T-helper 17 cell (primary cell): ENCODE measurements around the gene CCSER1. TPM values are rescaled to one million over a fixed set of nuclear protein-coding genes. Genes with fewer than 3 reads are reported as not detected.
"Not testable (repeated sequence)": the region's sequence is repeated elsewhere in the genome, so short reads cannot be mapped to it uniquely, and the experiment has no call there.

Source experiments
- ATAC-seq: fragments of 150-1000 bp; cut with Tn5 transposase; 2 replicates; pipeline ENCODE4 v1.10.0; 2021; ENCODE audit warnings: mild to moderate bottlenecking, moderate library complexity
- DNase-seq, 3 donors: peaks; one replicate each; pipeline versions ENCODE4 v3.0.0 to v3.0.0-alpha.2; 2020 to 2021
- H3K9me3 ChIP-seq: one replicate; pipeline ENCODE4 v1.7.0; 2013; ENCODE audit warnings: low read length, mild to moderate bottlenecking; ENCODE audit not compliant: control insufficient read depth, poor library complexity, severe bottlenecking
- H3K27ac Mint-ChIP-seq: one replicate; pipeline ENCODE4 v1.8.0; 2022; ENCODE audit warnings: mild to moderate bottlenecking, moderate library complexity, mixed read lengths
- H3K27me3 Mint-ChIP-seq: one replicate; pipeline ENCODE4 v1.8.0; 2022; ENCODE audit warnings: mixed read lengths
- H3K36me3 Mint-ChIP-seq: one replicate; pipeline ENCODE4 v1.8.0; 2022; ENCODE audit warnings: low read depth, mixed read lengths
- H3K4me1 Mint-ChIP-seq: one replicate; pipeline ENCODE4 v1.8.0; 2022; ENCODE audit warnings: mild to moderate bottlenecking, mixed read lengths
- H3K4me3 Mint-ChIP-seq: one replicate; pipeline ENCODE4 v1.8.0; 2022; ENCODE audit warnings: mild to moderate bottlenecking, moderate library complexity, mixed read lengths
- total RNA-seq, 4 donors: library from RNA in 2 of 4; stranded (reverse) in 2 of 4; gene quantifications; one replicate each; pipeline ENCODE4 v1.2.3 and lab custom pipeline; 2022 to 2026

Gene CCSER1
- total RNA-seq, 2 donors from 2014 or later = 1.7 to 3.0 TPM

DNA sequence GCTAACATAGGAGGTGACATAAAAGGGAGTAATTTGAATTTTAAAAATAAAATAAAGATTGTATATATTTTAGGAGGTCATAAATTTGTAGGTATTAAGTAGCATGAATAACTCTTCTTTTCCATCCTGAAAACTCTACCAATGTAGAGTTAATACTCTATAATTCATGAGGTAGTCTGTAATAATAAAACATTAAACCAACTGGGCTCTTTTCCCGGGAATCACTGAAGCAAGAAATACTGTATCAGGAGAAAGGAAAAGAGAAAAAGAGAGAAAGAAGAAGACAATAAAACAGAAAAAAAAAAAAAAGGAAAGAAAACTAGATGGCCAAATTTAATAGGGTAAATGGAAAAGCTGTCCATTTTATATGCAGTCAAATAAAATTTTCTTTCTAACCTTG is 984.4 kb downstream of the CCSER1 start:
- no peak overlapping the region for H3K27ac Mint-ChIP-seq
- no peaks in the 10 kb centered on the region for H3K27me3 Mint-ChIP-seq
- H3K9me3 ChIP-seq = no peaks in the 10 kb centered on the region
- no peaks in the 10 kb centered on the region for H3K4me1 Mint-ChIP-seq
- DNase-seq (no peak), ATAC-seq (no peak)
- no peak overlapping the region for H3K4me3 Mint-ChIP-seq
- H3K36me3 Mint-ChIP-seq = no peaks in the 10 kb centered on the region

DNA sequence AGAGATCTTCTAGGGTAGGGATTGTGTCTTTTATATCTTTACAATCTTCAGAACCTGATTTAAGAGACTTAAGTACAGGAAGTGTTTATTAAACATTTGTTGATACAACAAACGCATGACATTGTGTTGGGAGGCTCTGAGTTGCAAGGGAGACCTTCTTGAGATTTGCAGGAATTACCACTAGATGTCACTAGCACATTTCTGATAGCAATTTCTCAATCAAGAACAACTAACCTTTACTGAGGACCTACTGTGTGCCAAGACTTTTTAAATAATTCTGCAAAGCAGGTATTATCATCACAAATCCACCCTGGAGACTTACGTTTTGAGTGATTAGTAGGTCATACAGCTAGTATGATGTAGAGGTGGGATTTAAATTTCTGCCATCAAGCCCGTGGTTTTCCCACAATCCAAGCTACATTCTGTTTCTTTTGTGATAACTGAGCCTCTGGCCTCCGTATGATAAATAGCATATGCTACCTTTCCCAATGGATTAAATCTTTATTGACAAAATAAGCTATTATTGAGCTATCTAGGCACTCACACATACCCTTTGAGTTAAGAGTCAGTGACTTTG is 986.0 kb downstream of the CCSER1 start:
- ATAC-seq (no peak), DNase-seq (no peak)
- H3K4me1 Mint-ChIP-seq = no peaks in the 10 kb centered on the region
- H3K36me3 Mint-ChIP-seq = no peaks in the 10 kb centered on the region
- no peak overlapping the region for H3K4me3 Mint-ChIP-seq
- H3K27me3 Mint-ChIP-seq = no peaks in the 10 kb centered on the region
- no peaks in the 10 kb centered on the region for H3K9me3 ChIP-seq
- H3K27ac Mint-ChIP-seq = no peak overlapping the region

DNA sequence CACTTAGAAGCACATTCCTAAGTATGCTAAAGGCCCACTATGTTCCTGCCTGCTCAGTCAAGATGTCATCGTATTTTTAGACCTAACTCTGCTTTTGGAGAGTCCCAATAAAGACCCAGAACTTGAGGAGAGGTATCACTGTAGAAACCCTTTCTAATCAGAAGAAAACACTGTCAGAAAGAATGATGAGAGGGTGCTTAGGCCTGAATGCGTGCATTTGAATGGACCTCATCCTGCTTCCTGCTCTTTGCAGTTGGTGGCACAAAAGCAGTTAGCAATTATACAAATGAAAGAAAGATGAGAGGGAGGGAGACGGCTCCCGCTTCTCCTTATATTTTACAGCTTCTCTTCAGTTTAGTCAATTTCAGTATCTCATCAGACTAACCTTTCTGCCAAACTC is 987.2 kb downstream of the CCSER1 start:
- Mint-ChIP-seq H3K36me3 (no peaks in the 10 kb centered on the region), H3K27me3 (no peaks in the 10 kb centered on the region), H3K4me1 (no peaks in the 10 kb centered on the region), H3K27ac (no peak overlapping the region), H3K4me3 (no peak overlapping the region)
- ATAC-seq (no peak), DNase-seq (no peak)
- H3K9me3 ChIP-seq = peaks cover 2% of the 10 kb centered on the region

DNA sequence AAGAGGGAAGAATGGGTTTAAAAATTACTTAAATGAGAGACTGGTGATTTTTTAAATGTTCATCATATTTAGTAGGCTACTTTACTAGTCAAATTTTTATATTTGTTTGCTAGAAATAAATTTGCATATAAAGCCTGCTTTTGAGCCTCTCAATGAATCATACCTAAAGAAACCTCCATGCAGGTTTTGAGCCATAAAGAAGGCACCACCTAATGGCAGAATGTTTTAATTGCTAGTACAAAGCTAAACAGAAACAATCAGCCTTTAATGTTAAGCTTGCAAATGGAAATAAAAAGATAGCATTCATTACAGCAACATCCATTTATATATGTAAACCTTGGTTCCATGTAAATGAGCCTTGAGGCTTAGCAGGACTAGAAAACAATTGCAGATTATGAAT is 989.7 kb downstream of the CCSER1 start:
- no peak for ATAC-seq
- Mint-ChIP-seq H3K27ac (no peak overlapping the region), H3K36me3 (no peaks in the 10 kb centered on the region), H3K27me3 (no peaks in the 10 kb centered on the region), H3K4me1 (no peaks in the 10 kb centered on the region), H3K4me3 (no peak overlapping the region)
- DNase-seq = no peak
- H3K9me3 ChIP-seq = peaks cover 2% of the 10 kb centered on the region

DNA sequence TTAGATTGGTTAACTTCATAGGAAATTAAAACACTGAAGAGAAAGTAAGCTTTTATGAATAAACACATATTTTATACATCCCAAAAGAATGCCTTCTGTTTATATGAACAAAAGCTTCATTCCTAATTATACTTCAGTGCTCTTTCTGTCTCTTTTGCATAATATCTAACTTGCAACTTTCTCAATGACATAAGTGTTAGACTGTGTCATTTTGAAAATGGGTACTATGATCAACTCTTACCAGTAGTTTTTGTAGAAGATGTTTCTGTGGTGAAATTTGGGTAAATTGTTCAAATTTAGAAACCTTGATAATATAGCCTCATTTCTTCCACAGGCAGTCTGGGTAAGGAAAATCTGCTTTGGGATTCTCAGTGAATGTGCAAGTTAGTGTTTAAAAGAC is 991.4 kb downstream of the CCSER1 start:
- no peaks in the 10 kb centered on the region for H3K27me3 Mint-ChIP-seq
- ATAC-seq (no peak), DNase-seq (no peak)
- H3K36me3 Mint-ChIP-seq = no peaks in the 10 kb centered on the region
- H3K27ac Mint-ChIP-seq = no peak overlapping the region
- no peak overlapping the region for H3K4me3 Mint-ChIP-seq
- H3K9me3 ChIP-seq = peaks cover 2% of the 10 kb centered on the region
- no peaks in the 10 kb centered on the region for H3K4me1 Mint-ChIP-seq

DNA sequence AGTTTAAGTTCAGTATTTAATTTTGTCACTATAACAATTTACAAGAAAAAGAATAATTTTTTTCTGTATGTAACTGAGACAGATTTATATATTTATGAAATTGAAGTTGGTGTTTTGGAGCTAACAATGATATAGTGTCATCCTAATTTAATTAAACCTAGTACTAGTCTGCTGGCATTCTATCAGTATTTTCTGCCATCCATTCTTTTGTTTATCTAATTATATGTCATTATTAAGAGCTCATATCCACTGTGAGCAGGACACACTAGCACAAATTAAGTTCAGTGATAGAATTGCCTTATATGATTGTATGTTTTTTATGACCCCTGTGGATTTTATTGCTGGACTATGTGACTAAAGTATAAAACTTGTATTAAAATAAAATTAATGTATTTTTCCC is 996.5 kb downstream of the CCSER1 start:
- no peaks in the 10 kb centered on the region for H3K9me3 ChIP-seq
- no peak for ATAC-seq
- Mint-ChIP-seq H3K4me3 (no peak overlapping the region), H3K27ac (no peak overlapping the region), H3K36me3 (no peaks in the 10 kb centered on the region), H3K4me1 (no peaks in the 10 kb centered on the region), H3K27me3 (no peaks in the 10 kb centered on the region)
- DNase-seq = no peak

DNA sequence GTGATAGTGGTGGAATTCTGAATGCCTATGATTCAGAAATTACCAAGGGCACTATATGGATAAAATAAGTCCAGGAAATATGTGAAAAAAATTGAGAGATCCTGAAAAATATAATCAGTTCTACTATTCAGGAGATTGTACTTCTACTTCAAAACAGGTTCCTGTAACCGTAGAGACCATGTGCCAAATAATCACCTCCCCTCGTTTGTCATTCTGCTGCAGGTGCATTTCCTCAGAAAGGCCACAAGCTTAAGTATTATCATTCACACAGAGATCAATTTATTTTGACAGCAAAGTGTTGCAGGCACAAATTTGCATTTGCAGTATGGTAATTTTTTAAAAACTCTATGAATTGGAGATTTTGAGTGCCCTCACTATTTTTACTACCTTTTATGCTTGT is 1000.0 kb downstream of the CCSER1 start:
- H3K9me3 ChIP-seq = no peaks in the 10 kb centered on the region
- Mint-ChIP-seq H3K4me1 (no peaks in the 10 kb centered on the region), H3K4me3 (no peak overlapping the region), H3K27ac (no peak overlapping the region), H3K36me3 (no peaks in the 10 kb centered on the region), H3K27me3 (no peaks in the 10 kb centered on the region)
- no peak for ATAC-seq
- no peak for DNase-seq

DNA sequence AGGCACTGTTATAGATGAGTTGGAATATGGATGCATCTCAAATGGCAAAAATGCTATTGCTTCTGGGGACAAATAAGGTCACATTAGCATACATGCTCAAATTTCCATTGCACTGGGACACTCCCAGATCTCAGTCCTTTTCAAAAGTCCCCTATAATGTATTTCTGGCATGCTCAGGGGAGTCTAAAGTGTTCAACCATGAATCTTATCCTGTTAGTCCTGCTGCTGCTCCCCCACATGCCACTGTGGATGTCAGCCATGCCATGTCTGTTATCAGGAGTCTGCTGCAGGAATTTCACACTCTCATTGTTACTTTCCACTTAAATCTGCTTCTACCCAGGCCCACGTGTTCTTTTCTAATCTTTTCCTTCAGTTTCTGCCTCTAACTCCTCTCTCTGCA is 1000.6 kb downstream of the CCSER1 start:
- Mint-ChIP-seq H3K27me3 (no peaks in the 10 kb centered on the region), H3K4me1 (no peaks in the 10 kb centered on the region), H3K36me3 (no peaks in the 10 kb centered on the region), H3K4me3 (no peak overlapping the region), H3K27ac (no peak overlapping the region)
- ATAC-seq (no peak), DNase-seq (no peak)
- H3K9me3 ChIP-seq = no peaks in the 10 kb centered on the region

DNA sequence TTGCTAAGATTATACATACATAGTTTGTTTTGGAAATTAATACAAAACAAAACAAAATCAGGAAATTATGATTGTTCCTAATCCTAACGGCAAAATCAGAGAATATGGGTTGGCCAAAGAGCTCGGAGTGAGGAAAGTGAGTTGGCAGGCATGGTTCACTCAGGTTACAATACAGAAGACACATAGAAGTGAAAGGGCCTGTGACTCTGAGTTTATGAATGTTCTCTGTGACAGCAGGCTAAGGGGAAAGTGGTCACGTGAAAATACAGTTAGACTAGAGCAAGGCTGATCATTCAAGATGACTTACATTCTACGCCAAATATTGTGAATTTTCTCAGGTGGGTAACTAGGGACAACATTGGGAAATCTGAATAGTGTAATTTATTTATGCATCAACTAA is 1001.3 kb downstream of the CCSER1 start:
- no peak for ATAC-seq
- H3K9me3 ChIP-seq = no peaks in the 10 kb centered on the region
- Mint-ChIP-seq H3K27me3 (no peaks in the 10 kb centered on the region), H3K36me3 (no peaks in the 10 kb centered on the region), H3K4me3 (no peak overlapping the region), H3K4me1 (no peaks in the 10 kb centered on the region), H3K27ac (no peak overlapping the region)
- DNase-seq = no peak

DNA sequence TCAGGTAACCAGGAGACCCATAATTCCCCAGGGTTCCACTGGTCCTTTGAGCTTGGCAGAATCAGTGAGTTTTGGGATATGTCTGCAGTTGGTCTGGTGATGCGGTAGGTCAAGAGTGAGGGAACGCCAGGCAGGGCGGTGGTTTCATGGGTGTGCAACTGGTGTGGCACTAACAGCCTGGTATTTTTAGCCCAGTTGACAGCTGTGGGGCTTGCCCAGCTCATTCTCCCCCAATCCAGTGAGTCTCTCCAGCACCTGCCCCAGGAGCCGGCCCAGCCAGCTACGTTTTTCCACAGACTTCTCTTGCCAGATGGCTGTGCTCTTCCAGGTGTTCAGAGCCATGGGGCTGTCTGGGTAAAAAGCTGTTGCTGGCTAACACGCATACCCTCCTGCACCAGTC is 1019.9 kb downstream of the CCSER1 start:
- Mint-ChIP-seq H3K36me3 (no peaks in the 10 kb centered on the region), H3K4me3 (no peak overlapping the region), H3K27ac (no peak overlapping the region), H3K27me3 (no peaks in the 10 kb centered on the region), H3K4me1 (no peaks in the 10 kb centered on the region)
- DNase-seq (no peak), ATAC-seq (no peak)
- H3K9me3 ChIP-seq = no peaks in the 10 kb centered on the region

DNA sequence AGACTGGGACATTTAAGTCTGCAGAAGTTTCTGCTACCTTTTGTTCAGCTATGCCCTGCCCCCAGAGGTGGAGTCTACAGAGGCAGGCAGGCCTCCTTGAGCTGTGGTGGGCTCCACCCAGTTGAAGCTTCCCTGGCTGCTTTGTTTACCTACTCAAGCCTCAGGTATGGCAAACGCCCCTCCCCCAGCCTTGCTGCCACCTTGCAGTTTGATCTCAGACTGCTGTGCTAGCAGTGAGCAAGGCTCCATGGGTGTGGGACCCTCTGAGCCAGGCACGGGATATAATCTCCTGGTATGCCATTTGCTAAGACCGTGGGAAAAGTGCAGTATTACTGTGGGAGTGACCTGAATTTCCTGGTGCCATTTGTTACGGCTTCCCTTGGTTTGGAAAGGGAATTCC is 1026.8 kb downstream of the CCSER1 start:
- not testable (repeated sequence) for H3K4me3 Mint-ChIP-seq, ATAC-seq, H3K27ac Mint-ChIP-seq, H3K27me3 Mint-ChIP-seq, H3K36me3 Mint-ChIP-seq, H3K4me1 Mint-ChIP-seq, H3K9me3 ChIP-seq, DNase-seq

DNA sequence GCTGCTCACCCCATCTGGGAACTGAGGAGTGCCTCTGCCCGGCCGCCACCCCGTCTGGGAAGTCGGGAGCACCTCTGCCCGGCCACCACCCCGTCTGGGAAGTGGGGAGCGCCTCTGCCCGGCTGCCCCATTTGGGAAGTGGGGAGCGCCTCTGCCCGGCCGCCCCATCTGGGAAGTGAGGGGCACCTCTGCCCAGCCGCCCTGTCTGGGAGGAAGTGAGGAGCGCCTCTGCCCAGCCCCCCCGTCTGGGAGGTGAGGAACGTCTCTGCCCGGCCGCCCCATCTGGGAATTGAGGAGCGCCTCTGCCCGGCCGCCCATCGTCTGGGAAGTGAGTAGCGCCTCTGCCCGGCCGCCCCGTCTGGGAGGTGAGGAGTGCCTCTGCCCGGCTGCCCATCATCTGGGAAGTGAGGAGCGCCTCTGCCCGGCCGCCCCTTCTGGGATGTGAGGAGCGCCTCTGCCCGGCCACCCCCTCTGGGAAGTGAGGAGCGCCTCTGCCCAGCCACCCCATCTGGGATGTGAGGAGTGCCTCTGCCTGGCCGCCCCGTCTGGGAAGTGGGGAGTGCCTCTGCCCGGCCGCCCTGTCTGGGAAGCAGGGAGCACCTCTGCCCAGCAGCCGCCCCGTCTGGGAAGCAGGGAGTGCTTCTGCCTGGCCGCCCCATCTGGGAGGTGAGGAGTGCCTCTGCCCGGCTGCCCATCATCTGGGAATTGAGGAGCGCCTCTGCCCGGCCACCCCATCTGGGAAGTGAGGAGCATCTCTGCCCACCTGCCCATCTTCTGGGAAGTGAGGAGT is 1040.9 kb downstream of the CCSER1 start:
- not testable (repeated sequence) for H3K4me3 Mint-ChIP-seq, DNase-seq, H3K4me1 Mint-ChIP-seq, H3K27me3 Mint-ChIP-seq, H3K36me3 Mint-ChIP-seq, H3K9me3 ChIP-seq, H3K27ac Mint-ChIP-seq, ATAC-seq

DNA sequence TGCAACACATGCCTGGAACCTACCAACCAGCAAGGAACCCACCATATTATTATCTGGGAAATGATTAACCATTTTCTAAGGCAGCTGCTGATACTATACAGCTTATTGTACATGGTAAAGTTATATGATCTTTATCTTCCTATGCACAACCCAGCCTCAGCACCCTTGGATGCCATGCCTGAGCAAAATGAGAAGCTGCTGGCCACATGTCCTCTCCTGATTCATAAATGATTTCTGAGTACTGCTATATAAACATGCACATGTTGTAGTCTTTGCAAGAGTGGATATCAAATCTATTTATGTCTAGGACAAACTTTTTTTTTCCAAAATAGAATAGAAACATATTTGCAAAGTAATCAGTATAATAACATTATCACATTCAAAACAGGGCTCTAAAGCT is 1043.6 kb downstream of the CCSER1 start:
- ATAC-seq = no peak
- no peak overlapping the region for H3K4me3 Mint-ChIP-seq
- no peak overlapping the region for H3K27ac Mint-ChIP-seq
- no peak for DNase-seq
- H3K4me1 Mint-ChIP-seq = no peaks in the 10 kb centered on the region
- no peaks in the 10 kb centered on the region for H3K36me3 Mint-ChIP-seq
- H3K27me3 Mint-ChIP-seq = no peaks in the 10 kb centered on the region
- H3K9me3 ChIP-seq = no peaks in the 10 kb centered on the region

DNA sequence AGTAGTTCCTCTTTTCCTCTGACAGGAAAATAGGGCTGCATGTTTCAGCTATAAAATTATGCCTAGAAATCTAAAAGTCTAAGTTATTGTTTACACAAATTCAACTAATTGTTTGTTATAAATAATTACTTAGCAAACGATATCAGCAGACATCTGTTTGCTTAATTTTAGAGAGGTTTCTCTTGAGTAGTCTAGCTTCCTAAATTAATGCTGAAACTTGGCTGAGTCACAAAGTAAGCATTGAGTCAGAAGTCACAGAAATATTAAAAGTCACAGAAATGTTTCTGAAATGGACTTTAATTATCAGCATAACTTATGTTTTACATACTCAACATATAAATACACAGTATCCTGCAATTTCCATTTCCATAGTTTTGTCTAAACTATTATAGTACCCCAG is 1044.0 kb downstream of the CCSER1 start:
- no peak for ATAC-seq
- no peaks in the 10 kb centered on the region for H3K9me3 ChIP-seq
- H3K27ac Mint-ChIP-seq = no peak overlapping the region
- no peaks in the 10 kb centered on the region for H3K27me3 Mint-ChIP-seq
- no peaks in the 10 kb centered on the region for H3K4me1 Mint-ChIP-seq
- DNase-seq = no peak
- H3K4me3 Mint-ChIP-seq = no peak overlapping the region
- no peaks in the 10 kb centered on the region for H3K36me3 Mint-ChIP-seq
